Activated effector memory CD4-positive, alpha-beta T cell treated with anti-CD3 and anti-CD28 coated beads, Interleukin-2, amount 50 U/mL, for 16 hours (primary cell): ENCODE measurements around the gene OTOP3.

Source experiments
- DNase-seq: peaks from one replicate; pipeline ENCODE4 v3.0.0-alpha.2; 2020

OTOP3 gene

GRCh38 chr17:74943808-74944522, 8.3 kb downstream of the OTOP3 start:
- DNase-seq, result no peak

GRCh38 chr17:74945543-74945942, 9.8 kb downstream of the OTOP3 start:
- no peak for DNase-seq

- DNase-seq, result no peak
Observed at GRCh38 chr17:74946641-74947040, 10.9 kb downstream of the OTOP3 start.

GRCh38 chr17:74947041-74947754, 11.5 kb downstream of the OTOP3 start:
- DNase-seq, result no peak

- DNase-seq, result no peak
Observed at GRCh38 chr17:74949455-74950115, 13.9 kb downstream of the OTOP3 start.

- DNase-seq, result no peak
Observed at GRCh38 chr17:74950207-74950606, 14.5 kb downstream of the OTOP3 start.

- DNase-seq, result no peak
Observed at GRCh38 chr17:74951065-74951464, 15.4 kb downstream of the OTOP3 start.

GRCh38 chr17:74951680-74952421, 16.2 kb downstream of the OTOP3 start:
- DNase-seq, result no peak

GRCh38 chr17:74952431-74953133, 16.9 kb downstream of the OTOP3 start:
- DNase-seq, result no peak

- no peak for DNase-seq
Observed at GRCh38 chr17:74953134-74953687, 17.5 kb downstream of the OTOP3 start.

- DNase-seq, result no peak
Observed at GRCh38 chr17:74954115-74954514, 18.4 kb downstream of the OTOP3 start.

- DNase-seq, result no peak
Observed at GRCh38 chr17:74954665-74955421, 19.1 kb downstream of the OTOP3 start.

- no peak for DNase-seq
Observed at GRCh38 chr17:74956093-74956492, 20.4 kb downstream of the OTOP3 start.

- DNase-seq, result peak; percentile 92
Observed at GRCh38 chr17:74957935-74958740, 22.4 kb downstream of the OTOP3 start.

GRCh38 chr17:74959826-74960515, 24.3 kb downstream of the OTOP3 start:
- no peak for DNase-seq

GRCh38 chr17:74960570-74961342, 25.1 kb downstream of the OTOP3 start:
- peak; percentile 83 for DNase-seq

GRCh38 chr17:74961657-74962350, 26.1 kb downstream of the OTOP3 start:
- DNase-seq, result peak; percentile 93

- no peak for DNase-seq
Observed at GRCh38 chr17:74962622-74963394, 27.1 kb downstream of the OTOP3 start.
